Coronary artery (tissue), 2 donors: ENCODE data around the gene MYRIP.

Source experiments
- DNase-seq: peaks from one replicate; pipeline ENCODE4 v3.0.0-alpha.2; 2017; ENCODE audit warnings: low spot score
- H3K27ac ChIP-seq, 2 donors: fragments of 200-600 bp; sonication (generic); one replicate each; pipeline ENCODE4 v1.5.1; 2016 to 2019
- H3K4me3 ChIP-seq: fragments of 200-600 bp; sonication (generic); 2 replicates; pipeline ENCODE4 v1.5.1; 2016; ENCODE audit warnings: mild to moderate bottlenecking, moderate library complexity
- CTCF ChIP-seq: fragments of 200-600 bp; sonication (generic); IDR thresholded peaks from one replicate; pipeline ENCODE4 v1.5.1; 2019; ENCODE audit warnings: antibody characterized with exemption

The MYRIP gene

GRCh38 chr3:40299721-40300335, 490.4 kb downstream of the MYRIP start:
- DNase-seq, result no peak
- no peak overlapping the region for H3K4me3 ChIP-seq
- TF ChIP-seq CTCF, result no peak
- peak overlapping the region in 1 of 2 donors; percentile 1 for H3K27ac ChIP-seq

- H3K4me3 ChIP-seq, result no peak overlapping the region
- DNase-seq, result no peak
- no peak for TF ChIP-seq CTCF
- H3K27ac ChIP-seq, result no peak overlapping the region
These were observed 493.4 kb downstream of the MYRIP start for GRCh38 chr3:40302784-40303183.

GRCh38 chr3:40304352-40304751, 494.9 kb downstream of the MYRIP start:
- no peak overlapping the region for H3K4me3 ChIP-seq
- DNase-seq, result no peak
- TF ChIP-seq CTCF, result no peak
- H3K27ac ChIP-seq, result no peak overlapping the region

GRCh38 chr3:40306336-40306735, 496.9 kb downstream of the MYRIP start:
- H3K27ac ChIP-seq, result no peak overlapping the region

GRCh38 chr3:40307176-40307575, 497.8 kb downstream of the MYRIP start:
- no peak for TF ChIP-seq CTCF
- DNase-seq, result no peak
- H3K4me3 ChIP-seq, result no peak overlapping the region
- H3K27ac ChIP-seq, result no peak overlapping the region

More at GRCh38 chr3:40306336-40306735, 496.9 kb downstream of the MYRIP start:
- no peak for DNase-seq
- H3K4me3 ChIP-seq, result no peak overlapping the region
- no peak for TF ChIP-seq CTCF

- DNase-seq, result no peak
- Histone ChIP-seq H3K4me3 (peak overlapping the region; percentile 87), H3K27ac (peak overlapping the region; percentile 98 to 99)
- TF ChIP-seq CTCF, result no peak
These were observed 499.5 kb downstream of the MYRIP start for GRCh38 chr3:40308725-40309417.

- peak within 1 kb of the TSS; percentile 87 for H3K4me3 ChIP-seq
- peak; percentile 99 for DNase-seq
- peak within 1 kb of the TSS; percentile 98 to 99 for H3K27ac ChIP-seq
- TF ChIP-seq CTCF, result peak; percentile 55
These were observed 500.1 kb downstream of the MYRIP start, which contains the start of gene EIF1B for GRCh38 chr3:40309418-40309924. TSS of gene EIF1B (plus strand) at chr3:40309707. CDS start at chr3:40309942, 235 bp downstream.
